ENCODE measurements around the gene WBP1L.
"Not testable (repeated sequence)": the region's sequence is repeated elsewhere in the genome, so short reads cannot be mapped to it uniquely, and the experiment has no call there.

WBP1L gene

GRCh38 chr10:102841827-102842345, 98.1 kb downstream of the WBP1L start:
- H3K27me3 ChIP-seq (replicated peaks): no peaks in the 10 kb centered on the region

GRCh38 chr10:102843139-102843538, 99.4 kb downstream of the WBP1L start:
- H3K36me3 ChIP-seq (replicated peaks); H3K27ac ChIP-seq; DNase-seq; H3K4me3 ChIP-seq (ENCODE audit: low read depth, low read length); in situ Hi-C loops (cut with HindIII; ENCODE audit: low pct_ligation_motif_present, low sequenced_read_pairs); H3K27me3 ChIP-seq (replicated peaks): not testable (repeated sequence)

More at GRCh38 chr10:102841827-102842345, 98.1 kb downstream of the WBP1L start:
- in situ Hi-C loops (cut with HindIII; ENCODE audit: low pct_ligation_motif_present, low sequenced_read_pairs): no loop called here
- no peak for DNase-seq
- Histone ChIP-seq H3K36me3 (replicated peaks) (no peaks in the 10 kb centered on the region), H3K4me3 (ENCODE audit: low read depth, low read length) (no peak overlapping the region), H3K27ac (no peak overlapping the region)
- TF ChIP-seq, protein P1, sequence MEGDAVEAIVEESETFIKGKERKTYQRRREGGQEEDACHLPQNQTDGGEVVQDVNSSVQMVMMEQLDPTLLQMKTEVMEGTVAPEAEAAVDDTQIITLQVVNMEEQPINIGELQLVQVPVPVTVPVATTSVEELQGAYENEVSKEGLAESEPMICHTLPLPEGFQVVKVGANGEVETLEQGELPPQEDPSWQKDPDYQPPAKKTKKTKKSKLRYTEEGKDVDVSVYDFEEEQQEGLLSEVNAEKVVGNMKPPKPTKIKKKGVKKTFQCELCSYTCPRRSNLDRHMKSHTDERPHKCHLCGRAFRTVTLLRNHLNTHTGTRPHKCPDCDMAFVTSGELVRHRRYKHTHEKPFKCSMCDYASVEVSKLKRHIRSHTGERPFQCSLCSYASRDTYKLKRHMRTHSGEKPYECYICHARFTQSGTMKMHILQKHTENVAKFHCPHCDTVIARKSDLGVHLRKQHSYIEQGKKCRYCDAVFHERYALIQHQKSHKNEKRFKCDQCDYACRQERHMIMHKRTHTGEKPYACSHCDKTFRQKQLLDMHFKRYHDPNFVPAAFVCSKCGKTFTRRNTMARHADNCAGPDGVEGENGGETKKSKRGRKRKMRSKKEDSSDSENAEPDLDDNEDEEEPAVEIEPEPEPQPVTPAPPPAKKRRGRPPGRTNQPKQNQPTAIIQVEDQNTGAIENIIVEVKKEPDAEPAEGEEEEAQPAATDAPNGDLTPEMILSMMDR (IDR thresholded peaks at IDR 0.05; ENCODE audit: low read depth, low read length, missing control alignments): no peak

DNA sequence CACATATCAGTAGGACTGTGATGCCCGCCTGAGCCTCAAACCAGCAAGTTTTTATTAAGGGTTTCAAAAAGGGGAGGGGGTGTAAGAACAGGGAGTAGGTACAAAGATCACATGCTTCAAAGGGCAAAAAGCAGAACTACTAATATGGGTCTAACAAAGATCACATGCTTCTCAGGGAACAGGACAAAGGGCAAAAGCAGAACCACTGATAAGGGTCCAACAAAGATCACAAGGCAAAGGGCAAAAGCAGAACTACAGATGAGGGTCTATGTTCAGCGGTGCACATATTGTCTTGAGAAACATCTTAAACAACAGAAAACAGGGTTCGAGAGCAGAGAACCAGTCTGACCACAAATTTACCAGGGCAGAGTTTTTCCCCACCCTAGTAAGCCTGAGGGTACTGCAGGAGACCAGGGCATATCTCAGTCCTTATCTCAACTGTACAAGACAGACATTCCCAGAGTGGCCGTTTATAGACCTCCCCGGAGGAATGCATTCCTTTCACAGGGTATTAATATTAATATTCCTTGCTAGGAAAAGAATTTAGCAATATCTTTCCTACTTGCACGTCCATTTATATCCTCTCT, 100.5 kb downstream of the WBP1L start:
- in situ Hi-C loops (cut with HindIII; ENCODE audit: low pct_ligation_motif_present, low sequenced_read_pairs): not testable (repeated sequence)

DNA sequence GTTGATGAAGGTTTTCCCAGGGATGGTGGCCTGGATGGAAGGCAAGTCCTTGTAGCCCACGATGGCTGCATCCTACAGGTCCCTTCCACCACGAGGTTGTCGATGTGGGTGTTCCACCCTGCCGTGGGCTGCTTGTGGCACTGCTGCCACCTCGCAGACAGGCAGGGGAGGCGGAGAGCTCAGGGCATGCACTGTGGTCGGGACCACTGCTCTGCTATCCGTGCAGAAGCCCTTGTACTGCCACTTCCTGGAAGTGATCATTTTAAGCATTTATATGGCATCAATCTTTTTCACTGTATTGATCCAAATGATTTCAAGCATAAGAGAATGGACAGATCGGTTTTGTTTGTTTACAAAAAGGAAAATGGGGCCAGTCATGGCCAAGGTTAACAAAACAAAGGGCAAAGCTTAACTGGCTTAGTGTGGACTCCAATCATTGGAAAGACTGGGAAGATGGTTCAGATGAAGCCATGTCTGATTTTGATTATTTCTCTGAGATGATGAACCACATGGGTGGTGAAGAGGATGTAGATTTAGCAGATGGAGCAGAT, 101.7 kb downstream of the WBP1L start:
- Histone ChIP-seq H3K27ac (no peak overlapping the region), H3K36me3 (replicated peaks) (no peaks in the 10 kb centered on the region), H3K27me3 (replicated peaks) (no peaks in the 10 kb centered on the region), H3K4me3 (ENCODE audit: low read depth, low read length) (no peak overlapping the region)
- TF ChIP-seq, protein P1 (IDR thresholded peaks at IDR 0.05; ENCODE audit: low read depth, low read length, missing control alignments): no peak
- no peak for DNase-seq
- in situ Hi-C loops (cut with HindIII; ENCODE audit: low pct_ligation_motif_present, low sequenced_read_pairs): no loop called here

More for the DNA sequence above, 100.5 kb downstream of the WBP1L start:
- not testable (repeated sequence) for H3K27ac ChIP-seq; DNase-seq; H3K4me3 ChIP-seq (ENCODE audit: low read depth, low read length); H3K27me3 ChIP-seq (replicated peaks); H3K36me3 ChIP-seq (replicated peaks)

DNA sequence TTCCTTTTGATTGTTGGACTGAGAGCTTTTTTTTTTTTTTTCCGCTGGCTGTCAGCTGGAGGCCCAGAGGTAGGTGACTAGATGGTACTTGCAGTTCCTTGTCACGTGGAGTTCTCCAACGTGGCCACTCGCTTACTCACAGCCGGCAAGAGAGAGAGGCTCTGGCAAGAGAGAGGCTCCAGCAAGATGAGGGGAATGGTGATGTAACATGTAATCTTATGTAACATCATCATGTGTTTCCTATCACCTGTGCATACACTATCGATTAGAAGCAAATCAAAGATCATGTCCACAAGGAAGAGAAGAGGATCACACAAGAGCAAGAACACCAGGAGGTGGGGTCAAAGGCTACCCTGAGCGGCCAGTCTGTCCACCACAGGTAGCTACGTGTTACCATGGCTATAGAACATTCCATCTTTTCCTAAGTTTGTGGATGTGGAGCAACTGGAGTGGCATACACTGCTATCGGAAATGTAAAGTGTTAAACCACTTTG, 106.3 kb downstream of the WBP1L start:
- H3K4me3 ChIP-seq (ENCODE audit: low read depth, low read length): no peak overlapping the region
- no peak for DNase-seq
- H3K27me3 ChIP-seq (replicated peaks): no peaks in the 10 kb centered on the region
- TF ChIP-seq, protein P1 (IDR thresholded peaks at IDR 0.05; ENCODE audit: low read depth, low read length, missing control alignments): no peak
- no peak overlapping the region for H3K27ac ChIP-seq
- in situ Hi-C loops (cut with HindIII; ENCODE audit: low pct_ligation_motif_present, low sequenced_read_pairs): no loop called here
- H3K36me3 ChIP-seq (replicated peaks): no peaks in the 10 kb centered on the region

DNA sequence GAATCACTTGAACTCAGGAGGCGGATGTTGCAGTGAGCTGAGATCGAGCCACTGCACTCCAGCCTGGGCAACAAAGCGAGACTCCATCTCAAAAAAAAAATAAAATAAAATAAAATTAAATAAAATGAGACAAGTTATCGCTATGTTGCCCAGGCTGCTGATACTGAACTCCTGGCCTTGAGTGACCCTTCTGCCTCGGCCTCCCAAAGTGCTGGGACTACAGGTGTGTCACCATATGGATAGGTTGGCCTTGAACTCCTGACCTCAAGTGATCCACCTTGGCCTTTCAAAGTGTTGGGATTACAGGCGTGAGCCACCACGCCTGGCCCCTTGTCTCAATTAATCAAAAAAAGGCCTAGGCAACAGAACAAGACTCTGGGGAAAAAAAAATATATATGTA, 109.5 kb downstream of the WBP1L start:
- in situ Hi-C loops (cut with HindIII; ENCODE audit: low pct_ligation_motif_present, low sequenced_read_pairs); H3K27ac ChIP-seq; H3K36me3 ChIP-seq (replicated peaks); H3K27me3 ChIP-seq (replicated peaks); H3K4me3 ChIP-seq (ENCODE audit: low read depth, low read length); DNase-seq: not testable (repeated sequence)

GRCh38 chr10:102855731-102856436, 112.1 kb downstream of the WBP1L start:
- peak overlapping the region; percentile 74 for H3K27ac ChIP-seq
- H3K4me3 ChIP-seq (ENCODE audit: low read depth, low read length); in situ Hi-C loops (cut with HindIII; ENCODE audit: low pct_ligation_motif_present, low sequenced_read_pairs); H3K36me3 ChIP-seq (replicated peaks); H3K27me3 ChIP-seq (replicated peaks): not testable (repeated sequence)
- peak; percentile 98 for DNase-seq

Measured in brain microvascular endothelial cell (primary cell).